Liver (tissue), 9 donors: ENCODE results near the gene PMFBP1. TPM values are rescaled to one million over a fixed set of nuclear protein-coding genes. Genes with fewer than 3 reads are reported as not detected.

ENCODE experiments used
- DNase-seq: peaks from one replicate; pipeline ENCODE4 v3.0.0-alpha.2; 2017; ENCODE audit warnings: low spot score
- H3K27ac ChIP-seq, 2 donors: one replicate each; pipeline ENCODE4 v1.7.0; 2013; ENCODE audit warnings: inconsistent platforms in 2 of 2, low read length in 2 of 2, control low read depth in 1 of 2, low read depth in 1 of 2, mild to moderate bottlenecking in 1 of 2
- H3K27me3 ChIP-seq, 4 donors: one replicate each; pipeline versions ENCODE4 v1.6.1 to v1.7.0; 2013; ENCODE audit warnings: low read length in 3 of 4, inconsistent platforms in 1 of 4, mild to moderate bottlenecking in 1 of 4, moderate library complexity in 1 of 4; ENCODE audit not compliant: control insufficient read depth in 4 of 4, insufficient read depth in 4 of 4
- H3K36me3 ChIP-seq, 4 donors: one replicate each; pipeline versions ENCODE4 v1.6.1 to v1.7.0; 2013; ENCODE audit warnings: low read length in 3 of 4, mild to moderate bottlenecking in 3 of 4, low read depth in 1 of 4, moderate library complexity in 1 of 4; ENCODE audit not compliant: control insufficient read depth in 4 of 4, insufficient read depth in 3 of 4
- H3K4me1 ChIP-seq, 4 donors: one replicate each; pipeline versions ENCODE4 v1.6.1 to v1.7.0; 2013; ENCODE audit warnings: low read length in 3 of 4, mild to moderate bottlenecking in 3 of 4, moderate library complexity in 1 of 4; ENCODE audit not compliant: control insufficient read depth in 4 of 4, insufficient read depth in 4 of 4
- H3K4me3 ChIP-seq, 3 donors: one replicate each; pipeline versions ENCODE4 v1.6.1 to v1.7.0; 2013; ENCODE audit warnings: low read length in 3 of 3, control low read depth in 1 of 3, low read depth in 1 of 3, mild to moderate bottlenecking in 1 of 3
- H3K9ac ChIP-seq, 2 donors: one replicate each; pipeline ENCODE4 v1.7.0; 2013; ENCODE audit warnings: low read length in 2 of 2, mild to moderate bottlenecking in 2 of 2, moderate library complexity in 2 of 2, control low read depth in 1 of 2, low read depth in 1 of 2
- H3K9me3 ChIP-seq, 4 donors: one replicate each; pipeline versions ENCODE4 v1.6.1 to v1.7.0; 2013; ENCODE audit warnings: low read length in 3 of 4; ENCODE audit not compliant: control insufficient read depth in 4 of 4
- ATF3 ChIP-seq: IDR thresholded peaks from 2 replicates; pipeline ENCODE4 v1.6.1; 2016; ENCODE audit warnings: antibody characterized with exemption
- EGR1 ChIP-seq, 2 donors: IDR thresholded peaks; 2 replicates each; pipeline ENCODE4 v1.6.1; 2016 to 2018; ENCODE audit warnings: antibody characterized with exemption in 2 of 2, low read depth in 2 of 2
- FOXA1 ChIP-seq: IDR thresholded peaks from 2 replicates; pipeline ENCODE4 v1.6.1; 2016; ENCODE audit warnings: antibody characterized with exemption
- FOXA2 ChIP-seq: IDR thresholded peaks from 2 replicates; pipeline ENCODE4 v1.6.1; 2016; ENCODE audit warnings: antibody characterized with exemption
- GABPA ChIP-seq, 2 donors: IDR thresholded peaks in 1 of 2; conservative IDR thresholded peaks in 1 of 2; 2 replicates each; pipeline ENCODE4 v1.6.1; 2016; ENCODE audit warnings: antibody characterized with exemption in 2 of 2, mild to moderate bottlenecking in 1 of 2, moderate library complexity in 1 of 2
- HNF4A ChIP-seq, 2 donors: conservative IDR thresholded peaks; 2 replicates each; pipeline ENCODE4 v1.6.1; 2016; ENCODE audit warnings: antibody characterized with exemption in 2 of 2, mild to moderate bottlenecking in 2 of 2
- HNF4G ChIP-seq: IDR thresholded peaks from 2 replicates; pipeline ENCODE4 v1.6.1; 2016; ENCODE audit warnings: antibody characterized with exemption
- JUND ChIP-seq, 2 donors: IDR thresholded peaks; 2 replicates each; pipeline ENCODE4 v1.6.1; 2016; ENCODE audit warnings: antibody characterized with exemption in 2 of 2
- NR2F2 ChIP-seq: IDR thresholded peaks from 2 replicates; pipeline ENCODE4 v1.6.1; 2016; ENCODE audit warnings: antibody characterized with exemption
- RAD21 ChIP-seq, 2 donors: IDR thresholded peaks; 2 replicates each; pipeline ENCODE4 v1.6.1; 2016; ENCODE audit warnings: antibody characterized with exemption in 2 of 2, mild to moderate bottlenecking in 2 of 2
- REST ChIP-seq: IDR thresholded peaks from 2 replicates; pipeline ENCODE4 v1.6.1; 2016; ENCODE audit warnings: antibody characterized with exemption, mild to moderate bottlenecking
- RXRA ChIP-seq, 2 donors: IDR thresholded peaks; 2 replicates each; pipeline ENCODE4 v1.6.1; 2017 to 2018; ENCODE audit warnings: antibody characterized with exemption in 2 of 2, mild to moderate bottlenecking in 1 of 2
- SP1 ChIP-seq: IDR thresholded peaks from 2 replicates; pipeline ENCODE4 v1.6.1; 2018; ENCODE audit warnings: antibody characterized with exemption, mild to moderate bottlenecking
- TAF1 ChIP-seq: conservative IDR thresholded peaks from 2 replicates; pipeline ENCODE4 v1.6.1; 2016; ENCODE audit warnings: antibody characterized with exemption, mild to moderate bottlenecking
- YY1 ChIP-seq: IDR thresholded peaks from 2 replicates; pipeline ENCODE4 v1.6.1; 2016; ENCODE audit warnings: antibody characterized with exemption, mild to moderate bottlenecking
- WGBS: extraction: QIAGEN DNeasy Blood & Tissue Kit; methylation state at CpG from one replicate; pipeline ENCODE4 v1.1.7; 2013; 5-methylcytosine and 5-hydroxymethylcytosine counted together
- polyA plus RNA-seq, 2 donors: library from polyadenylated mRNA; stranded (reverse) in 1 of 2; unstranded in 1 of 2; fragments of 200-250 nt in 1 of 2; fragments of >200 nt in 1 of 2; fragmentation: Nextera tagmentation in 1 of 2; extraction: Ambion mirVana in 1 of 2; gene quantifications; one replicate each; pipeline versions ENCODE4 v1.2.1 to v1.2.3, GENCODE V29; 2013 to 2015
- total RNA-seq, 2 donors: library from RNA; depleted of rRNA; stranded (reverse); fragments of >200 nt; gene quantifications; one replicate each; pipeline ENCODE4 v1.2.3, GENCODE V29; 2014
- TF ChIP-seq, protein P1 (sequence below): IDR thresholded peaks from 2 replicates; pipeline ENCODE4 v1.6.1; 2016; ENCODE audit warnings: antibody characterized with exemption
- TF ChIP-seq, protein P2 (sequence below): IDR thresholded peaks from 2 replicates; pipeline ENCODE4 v1.6.1; 2016; ENCODE audit warnings: antibody characterized with exemption
- TF ChIP-seq, protein P3 (sequence below): fragments of 150-350 bp; IDR thresholded peaks from 2 replicates; pipeline ENCODE4 v1.5.1; 2017; ENCODE audit warnings: improper control_type of control experiment, low read depth, low read length; ENCODE audit not compliant: missing input control
- donor health status: healthy.
- donor health status: healthy.
- donor health status: healthy.
- donor health status: healthy.
- donor health status: healthy.

PMFBP1 gene
- total and polyA plus RNA-seq, 4 donors = 0.06 to 1.4 (median 0.29) TPM

DNA sequence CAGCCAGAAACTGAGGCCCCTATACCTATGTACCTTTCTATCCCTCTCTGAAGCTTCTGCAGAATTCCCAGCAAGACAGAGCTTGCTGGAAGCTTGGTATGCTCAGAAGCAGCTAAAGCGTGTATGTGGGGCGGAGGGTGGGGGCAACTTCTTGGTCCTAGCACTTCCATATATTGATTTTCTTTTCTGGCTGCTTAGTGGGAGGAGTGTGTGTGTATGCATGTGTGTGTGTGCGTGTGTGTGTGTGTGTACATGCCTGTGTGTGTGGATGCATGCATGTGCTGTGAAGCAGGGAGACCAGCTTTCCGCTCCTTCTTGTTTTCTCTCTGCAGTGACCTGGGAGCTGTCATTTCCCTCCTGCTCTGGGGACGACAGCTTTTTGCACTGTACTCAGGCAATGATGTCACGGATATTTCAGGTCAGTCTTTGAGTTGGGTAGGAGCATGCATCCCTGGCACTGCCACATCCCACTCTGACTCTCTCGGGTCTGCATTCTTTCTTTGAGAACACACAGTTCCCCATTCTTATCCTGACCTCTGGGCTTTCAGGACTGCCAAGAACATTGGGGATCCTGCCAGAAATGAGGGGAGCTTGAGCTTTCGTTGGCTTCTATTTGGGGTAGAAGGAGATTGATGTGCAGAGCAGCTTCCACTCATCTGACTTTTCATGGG, 98.3 kb downstream of the PMFBP1 start:
- Histone ChIP-seq H3K27me3 (no peaks in the 10 kb centered on the region), H3K4me1 (no peaks in the 10 kb centered on the region), H3K9ac (no peak overlapping the region), H3K27ac (no peak overlapping the region), H3K9me3 (no peaks in the 10 kb centered on the region), H3K36me3 (peaks cover 0 to 35% (median 34%) of the 10 kb centered on the region in 4 donors), H3K4me3 (no peak overlapping the region)
- no peak for TF ChIP-seq FOXA2
- peak; percentile 30 for TF ChIP-seq SP1
- TF ChIP-seq NR2F2 = peak; percentile 80
- DNase-seq = no peak
- 63% methylated on average over 8 of the region's 8 CpGs for WGBS

GRCh38 chr16:72072514-72073342, 99.2 kb downstream of the PMFBP1 start:
- H3K36me3 ChIP-seq = peaks cover 0 to 38% (median 35%) of the 10 kb centered on the region in 4 donors
- no peak overlapping the region for H3K27ac ChIP-seq
- TF ChIP-seq REST = no peak
- TF ChIP-seq YY1 = no peak
- no peak for TF ChIP-seq RXRA (IDR thresholded peaks at IDR 0.05)
- no peak for TF ChIP-seq NR2F2
- TF ChIP-seq RAD21 (IDR thresholded peaks at IDR 0.05) = peak in 1 of 2 donors; percentile 4
- TF ChIP-seq ATF3 = no peak
- peak in 1 of 2 donors; percentile 8 for TF ChIP-seq HNF4A (conservative IDR thresholded peaks at IDR 0.05)
- TF ChIP-seq, protein P1, sequence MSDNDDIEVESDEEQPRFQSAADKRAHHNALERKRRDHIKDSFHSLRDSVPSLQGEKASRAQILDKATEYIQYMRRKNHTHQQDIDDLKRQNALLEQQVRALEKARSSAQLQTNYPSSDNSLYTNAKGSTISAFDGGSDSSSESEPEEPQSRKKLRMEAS = no peak
- TF ChIP-seq HNF4G = no peak
- no peak for TF ChIP-seq FOXA1
- TF ChIP-seq, protein P2, sequence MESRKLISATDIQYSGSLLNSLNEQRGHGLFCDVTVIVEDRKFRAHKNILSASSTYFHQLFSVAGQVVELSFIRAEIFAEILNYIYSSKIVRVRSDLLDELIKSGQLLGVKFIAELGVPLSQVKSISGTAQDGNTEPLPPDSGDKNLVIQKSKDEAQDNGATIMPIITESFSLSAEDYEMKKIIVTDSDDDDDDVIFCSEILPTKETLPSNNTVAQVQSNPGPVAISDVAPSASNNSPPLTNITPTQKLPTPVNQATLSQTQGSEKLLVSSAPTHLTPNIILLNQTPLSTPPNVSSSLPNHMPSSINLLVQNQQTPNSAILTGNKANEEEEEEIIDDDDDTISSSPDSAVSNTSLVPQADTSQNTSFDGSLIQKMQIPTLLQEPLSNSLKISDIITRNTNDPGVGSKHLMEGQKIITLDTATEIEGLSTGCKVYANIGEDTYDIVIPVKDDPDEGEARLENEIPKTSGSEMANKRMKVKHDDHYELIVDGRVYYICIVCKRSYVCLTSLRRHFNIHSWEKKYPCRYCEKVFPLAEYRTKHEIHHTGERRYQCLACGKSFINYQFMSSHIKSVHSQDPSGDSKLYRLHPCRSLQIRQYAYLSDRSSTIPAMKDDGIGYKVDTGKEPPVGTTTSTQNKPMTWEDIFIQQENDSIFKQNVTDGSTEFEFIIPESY = no peak
- peak; percentile 33 for TF ChIP-seq SP1
- TF ChIP-seq, protein P3, sequence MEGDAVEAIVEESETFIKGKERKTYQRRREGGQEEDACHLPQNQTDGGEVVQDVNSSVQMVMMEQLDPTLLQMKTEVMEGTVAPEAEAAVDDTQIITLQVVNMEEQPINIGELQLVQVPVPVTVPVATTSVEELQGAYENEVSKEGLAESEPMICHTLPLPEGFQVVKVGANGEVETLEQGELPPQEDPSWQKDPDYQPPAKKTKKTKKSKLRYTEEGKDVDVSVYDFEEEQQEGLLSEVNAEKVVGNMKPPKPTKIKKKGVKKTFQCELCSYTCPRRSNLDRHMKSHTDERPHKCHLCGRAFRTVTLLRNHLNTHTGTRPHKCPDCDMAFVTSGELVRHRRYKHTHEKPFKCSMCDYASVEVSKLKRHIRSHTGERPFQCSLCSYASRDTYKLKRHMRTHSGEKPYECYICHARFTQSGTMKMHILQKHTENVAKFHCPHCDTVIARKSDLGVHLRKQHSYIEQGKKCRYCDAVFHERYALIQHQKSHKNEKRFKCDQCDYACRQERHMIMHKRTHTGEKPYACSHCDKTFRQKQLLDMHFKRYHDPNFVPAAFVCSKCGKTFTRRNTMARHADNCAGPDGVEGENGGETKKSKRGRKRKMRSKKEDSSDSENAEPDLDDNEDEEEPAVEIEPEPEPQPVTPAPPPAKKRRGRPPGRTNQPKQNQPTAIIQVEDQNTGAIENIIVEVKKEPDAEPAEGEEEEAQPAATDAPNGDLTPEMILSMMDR = no peak
- no peak for TF ChIP-seq JUND (IDR thresholded peaks at IDR 0.05)
- TF ChIP-seq GABPA (IDR thresholded peaks at IDR 0.05 in 1 of 2, conservative IDR thresholded peaks at IDR 0.05 in 1 of 2) = no peak
- no peak for TF ChIP-seq FOXA2
- no peak for TF ChIP-seq EGR1 (IDR thresholded peaks at IDR 0.05; ENCODE audit: low read depth in 2 of 2)
- no peak for TF ChIP-seq TAF1
- no peaks in the 10 kb centered on the region for H3K9me3 ChIP-seq
- no peaks in the 10 kb centered on the region for H3K27me3 ChIP-seq
- H3K9ac ChIP-seq = no peak overlapping the region
- no peak overlapping the region for H3K4me3 ChIP-seq
- 60% methylated on average over 12 of the region's 12 CpGs for WGBS
- H3K4me1 ChIP-seq = peaks cover 0 to 3% (median 1%) of the 10 kb centered on the region in 4 donors
- no peak for DNase-seq
